Breast epithelium (tissue), 4 donors: Measurements from ENCODE around the gene ADCYAP1R1. TPM values are rescaled to one million over a fixed set of nuclear protein-coding genes. Genes with fewer than 3 reads are reported as not detected.

Source experiments
- DNase-seq, 2 donors: peaks; one replicate each; pipeline ENCODE4 v3.0.0-alpha.2; 2019; ENCODE audit warnings: low spot score in 2 of 2
- H3K27ac ChIP-seq, 2 donors: fragments of 200-600 bp; sonication (generic) in 1 of 2; one replicate each; pipeline ENCODE4 v1.5.1; 2016 to 2019; ENCODE audit warnings: mild to moderate bottlenecking in 1 of 2
- H3K27me3 ChIP-seq, 2 donors: fragments of 200-600 bp; sonication (generic) in 1 of 2; one replicate each; pipeline versions ENCODE4 v1.5.1 to v1.6.0; 2017 to 2019; ENCODE audit warnings: control low read depth in 1 of 2, mild to moderate bottlenecking in 1 of 2
- H3K36me3 ChIP-seq: fragments of 200-600 bp; one replicate; pipeline ENCODE4 v1.5.1; 2019
- H3K4me1 ChIP-seq, 2 donors: fragments of 200-600 bp; sonication (generic); one replicate each; pipeline ENCODE4 v1.5.1; 2016 to 2019; ENCODE audit warnings: control low read depth in 1 of 2
- H3K4me3 ChIP-seq, 3 donors: fragments of 200-600 bp; sonication (generic); 1 replicate in 2 of 3; 2 replicates in 1 of 3; pipeline ENCODE4 v1.5.1; 2016 to 2019; ENCODE audit warnings: mild to moderate bottlenecking in 3 of 3, moderate library complexity in 2 of 3
- H3K9me3 ChIP-seq, 2 donors: fragments of 200-600 bp; sonication (generic) in 1 of 2; one replicate each; pipeline ENCODE4 v1.5.1; 2016 to 2019; ENCODE audit warnings: control low read depth in 1 of 2
- POLR2A ChIP-seq: fragments of 450-650 bp; IDR thresholded peaks from one replicate; pipeline ENCODE4 v1.6.1; 2016; ENCODE audit warnings: antibody characterized with exemption, mild to moderate bottlenecking, moderate library complexity
- POLR2AphosphoS5 ChIP-seq, 3 donors: sonication (generic); formaldehyde crosslinking; IDR thresholded peaks; one replicate each; pipeline ENCODE4 v1.6.1; 2017; ENCODE audit warnings: antibody characterized with exemption in 3 of 3
- intact Hi-C: fragments of 100-400 bp; cut with DNase I; formaldehyde crosslinking; loops from one replicate; pipeline ENCODE4 v1.15.1; 2023; ENCODE audit warnings: low total_unique reads
- total RNA-seq, 3 donors: library from RNA; depleted of rRNA; stranded (reverse); fragments of >200 nt; gene quantifications; one replicate each; pipeline ENCODE4 v1.1.0, GENCODE V29; 2016
- TF ChIP-seq, protein P1 (sequence below), 3 donors: fragments of 450-650 bp; IDR thresholded peaks; one replicate each; pipeline ENCODE4 v1.5.1; 2016 to 2017; ENCODE audit warnings: antibody characterized with exemption in 3 of 3, mild to moderate bottlenecking in 3 of 3, moderate library complexity in 3 of 3

ADCYAP1R1 gene
- total RNA-seq, 3 donors from 2014 or later: 2.6 to 19.7 (median 4.1) TPM

GRCh38 chr7:31119249-31119648 is 67.1 kb downstream of the ADCYAP1R1 start:
- no peak overlapping the region for H3K27ac ChIP-seq
- DNase-seq: no peak
- no peaks in the 10 kb centered on the region for H3K27me3 ChIP-seq
- H3K36me3 ChIP-seq: no peaks in the 10 kb centered on the region
- H3K4me1 ChIP-seq: no peaks in the 10 kb centered on the region
- no peak overlapping the region for H3K4me3 ChIP-seq
- intact Hi-C loops: no loop called here
- TF ChIP-seq POLR2AphosphoS5 (IDR thresholded peaks at IDR 0.05) (no peak), POLR2A (no peak)
- TF ChIP-seq, protein P1, sequence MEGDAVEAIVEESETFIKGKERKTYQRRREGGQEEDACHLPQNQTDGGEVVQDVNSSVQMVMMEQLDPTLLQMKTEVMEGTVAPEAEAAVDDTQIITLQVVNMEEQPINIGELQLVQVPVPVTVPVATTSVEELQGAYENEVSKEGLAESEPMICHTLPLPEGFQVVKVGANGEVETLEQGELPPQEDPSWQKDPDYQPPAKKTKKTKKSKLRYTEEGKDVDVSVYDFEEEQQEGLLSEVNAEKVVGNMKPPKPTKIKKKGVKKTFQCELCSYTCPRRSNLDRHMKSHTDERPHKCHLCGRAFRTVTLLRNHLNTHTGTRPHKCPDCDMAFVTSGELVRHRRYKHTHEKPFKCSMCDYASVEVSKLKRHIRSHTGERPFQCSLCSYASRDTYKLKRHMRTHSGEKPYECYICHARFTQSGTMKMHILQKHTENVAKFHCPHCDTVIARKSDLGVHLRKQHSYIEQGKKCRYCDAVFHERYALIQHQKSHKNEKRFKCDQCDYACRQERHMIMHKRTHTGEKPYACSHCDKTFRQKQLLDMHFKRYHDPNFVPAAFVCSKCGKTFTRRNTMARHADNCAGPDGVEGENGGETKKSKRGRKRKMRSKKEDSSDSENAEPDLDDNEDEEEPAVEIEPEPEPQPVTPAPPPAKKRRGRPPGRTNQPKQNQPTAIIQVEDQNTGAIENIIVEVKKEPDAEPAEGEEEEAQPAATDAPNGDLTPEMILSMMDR (IDR thresholded peaks at IDR 0.05): no peak
- H3K9me3 ChIP-seq: no peaks in the 10 kb centered on the region

GRCh38 chr7:31120800-31121513 is 68.8 kb downstream of the ADCYAP1R1 start:
- intact Hi-C loops: no loop called here
- no peak for DNase-seq
- Histone ChIP-seq H3K27me3 (no peaks in the 10 kb centered on the region), H3K4me3 (no peak overlapping the region), H3K27ac (no peak overlapping the region), H3K9me3 (no peaks in the 10 kb centered on the region), H3K4me1 (no peaks in the 10 kb centered on the region), H3K36me3 (no peaks in the 10 kb centered on the region)
- TF ChIP-seq POLR2A: no peak
- no peak for TF ChIP-seq POLR2AphosphoS5 (IDR thresholded peaks at IDR 0.05)
- TF ChIP-seq, protein P1 (IDR thresholded peaks at IDR 0.05): no peak

GRCh38 chr7:31121601-31122000 is 69.5 kb downstream of the ADCYAP1R1 start:
- H3K27ac ChIP-seq: no peak overlapping the region
- DNase-seq: no peak
- no peak overlapping the region for H3K4me3 ChIP-seq
- H3K36me3 ChIP-seq: no peaks in the 10 kb centered on the region
- H3K9me3 ChIP-seq: no peaks in the 10 kb centered on the region
- intact Hi-C loops: no loop called here
- no peak for TF ChIP-seq POLR2A
- TF ChIP-seq, protein P1 (IDR thresholded peaks at IDR 0.05): no peak
- TF ChIP-seq POLR2AphosphoS5 (IDR thresholded peaks at IDR 0.05): no peak
- no peaks in the 10 kb centered on the region for H3K27me3 ChIP-seq
- no peaks in the 10 kb centered on the region for H3K4me1 ChIP-seq

GRCh38 chr7:31122649-31123058 is 70.5 kb downstream of the ADCYAP1R1 start:
- no peaks in the 10 kb centered on the region for H3K36me3 ChIP-seq
- no peaks in the 10 kb centered on the region for H3K9me3 ChIP-seq
- no peaks in the 10 kb centered on the region for H3K4me1 ChIP-seq
- no peaks in the 10 kb centered on the region for H3K27me3 ChIP-seq
- TF ChIP-seq POLR2AphosphoS5 (IDR thresholded peaks at IDR 0.05): no peak
- TF ChIP-seq, protein P1 (IDR thresholded peaks at IDR 0.05): peak; percentile 34 to 70 (median 58)
- peak in 1 of 2 donors; percentile 31 for DNase-seq
- H3K27ac ChIP-seq: no peak overlapping the region
- no peak overlapping the region for H3K4me3 ChIP-seq
- intact Hi-C loops: no loop called here

- Histone ChIP-seq H3K9me3 (no peaks in the 10 kb centered on the region), H3K4me1 (no peaks in the 10 kb centered on the region), H3K4me3 (no peak overlapping the region), H3K27ac (no peak overlapping the region), H3K27me3 (no peaks in the 10 kb centered on the region), H3K36me3 (no peaks in the 10 kb centered on the region)
- intact Hi-C loops: no loop called here
- TF ChIP-seq, protein P1 (IDR thresholded peaks at IDR 0.05): no peak
- TF ChIP-seq POLR2A: no peak
- TF ChIP-seq POLR2AphosphoS5 (IDR thresholded peaks at IDR 0.05): no peak
- DNase-seq: no peak
Measured at GRCh38 chr7:31123321-31123720, 71.2 kb downstream of the ADCYAP1R1 start.
